Astrocyte (in vitro differentiated cells and primary cell): ENCODE measurements around the gene ZNF780A. TPM values are rescaled to one million over a fixed set of nuclear protein-coding genes. Genes with fewer than 3 reads are reported as not detected.

Source experiments
- DNase-seq: peaks from one replicate; pipeline ENCODE4 v3.0.0-alpha.2; 2010; ENCODE audit warnings: low read depth
- FAIRE-seq: peaks from 2 replicates; lab custom pipeline; 2011; peaks lifted over from hg19 to GRCh38; lab: Jason Lieb, UNC
- H2AFZ ChIP-seq: 2 replicates; pipeline ENCODE4 v1.6.0; 2012; ENCODE audit warnings: low read depth, low read length, inconsistent platforms
- H3K27ac ChIP-seq: 2 replicates; pipeline ENCODE4 v1.5.1; 2011; ENCODE audit warnings: low read depth, low read length, inconsistent platforms
- H3K27me3 ChIP-seq: 2 replicates; pipeline ENCODE4 v1.6.0; 2011; ENCODE audit warnings: low read length, inconsistent platforms; ENCODE audit not compliant: insufficient read depth
- H3K36me3 ChIP-seq: 2 replicates; pipeline ENCODE4 v1.5.1; 2011; ENCODE audit warnings: low read length, inconsistent platforms; ENCODE audit not compliant: insufficient read depth
- H3K4me1 ChIP-seq: 2 replicates; pipeline ENCODE4 v1.5.1; 2011; ENCODE audit warnings: low read length, inconsistent platforms; ENCODE audit not compliant: insufficient read depth
- H3K4me2 ChIP-seq: 2 replicates; pipeline ENCODE4 v1.6.0; 2012; ENCODE audit warnings: low read length, inconsistent platforms
- H3K4me3 ChIP-seq: 2 replicates; pipeline ENCODE4 v1.5.1; 2011; ENCODE audit warnings: low read depth, mild to moderate bottlenecking, low read length, inconsistent platforms; ENCODE audit not compliant: insufficient read depth
- H3K79me2 ChIP-seq: 2 replicates; pipeline ENCODE4 v1.6.0; 2012; ENCODE audit warnings: mild to moderate bottlenecking, low read length, inconsistent platforms; ENCODE audit not compliant: insufficient read depth
- H3K9ac ChIP-seq: 2 replicates; pipeline ENCODE4 v1.6.0; 2012; ENCODE audit warnings: mild to moderate bottlenecking, low read length, inconsistent platforms
- H3K9me3 ChIP-seq: 2 replicates; pipeline ENCODE4 v1.5.1; 2012; ENCODE audit warnings: low read depth, mild to moderate bottlenecking, low read length, inconsistent platforms; ENCODE audit not compliant: insufficient read depth
- H4K20me1 ChIP-seq: 2 replicates; pipeline ENCODE4 v1.6.0; 2012; ENCODE audit warnings: low read length, inconsistent platforms; ENCODE audit not compliant: insufficient read depth
- H3K27ac Mint-ChIP-seq: one replicate; pipeline ENCODE4 v1.8.0; 2021; ENCODE audit warnings: mild to moderate bottlenecking, mixed read lengths; ENCODE audit not compliant: unreplicated experiment
- H3K27me3 Mint-ChIP-seq: one replicate; pipeline ENCODE4 v1.8.0; 2021; ENCODE audit warnings: low read depth, mixed read lengths; ENCODE audit not compliant: unreplicated experiment
- H3K36me3 Mint-ChIP-seq: one replicate; pipeline ENCODE4 v1.8.0; 2021; ENCODE audit warnings: low read depth, mixed read lengths; ENCODE audit not compliant: unreplicated experiment
- H3K4me1 Mint-ChIP-seq: one replicate; pipeline ENCODE4 v1.8.0; 2021; ENCODE audit warnings: low read depth, mixed read lengths; ENCODE audit not compliant: unreplicated experiment
- H3K4me3 Mint-ChIP-seq: one replicate; pipeline ENCODE4 v1.8.0; 2021; ENCODE audit warnings: mild to moderate bottlenecking, moderate library complexity, mixed read lengths; ENCODE audit not compliant: unreplicated experiment
- H3K9me3 Mint-ChIP-seq: one replicate; pipeline ENCODE4 v1.8.0; 2021; ENCODE audit warnings: mild to moderate bottlenecking, mixed read lengths; ENCODE audit not compliant: unreplicated experiment
- CTCF ChIP-seq: IDR thresholded peaks from 2 replicates; pipeline ENCODE4 v1.5.1; 2011; ENCODE audit warnings: low read depth, mild to moderate bottlenecking, inconsistent platforms, low read length, moderate library complexity; ENCODE audit not compliant: insufficient read depth
- EZH2 ChIP-seq: IDR thresholded peaks from 2 replicates; pipeline ENCODE4 v1.6.1; 2012; ENCODE audit warnings: mild to moderate bottlenecking, low read length, inconsistent platforms; ENCODE audit not compliant: insufficient read depth
- total RNA-seq: library from RNA; stranded (reverse); gene quantifications from 2 replicates; pipeline ENCODE4 v1.2.1, GENCODE V29; 2021

The ZNF780A gene
- total RNA-seq, 1 donor from 2014 or later: 18.7 TPM

GRCh38 chr19:40033989-40034560 is 56.7 kb downstream of the ZNF780A start:
- Histone ChIP-seq H3K9ac (no peak overlapping the region), H3K4me2 (no peak overlapping the region), H3K27me3 (no peaks in the 10 kb centered on the region), H3K27ac (no peak overlapping the region), H3K9me3 (peaks cover 40% of the 10 kb centered on the region), H2AFZ (no peak overlapping the region), H3K4me1 (no peaks in the 10 kb centered on the region), H3K36me3 (peaks cover 4% of the 10 kb centered on the region), H3K79me2 (no peaks in the 10 kb centered on the region), H4K20me1 (no peaks in the 10 kb centered on the region), H3K4me3 (no peak overlapping the region)
- Mint-ChIP-seq H3K4me3 (no peak overlapping the region), H3K36me3 (peaks cover 58% of the 10 kb centered on the region), H3K4me1 (no peaks in the 10 kb centered on the region), H3K27me3 (no peaks in the 10 kb centered on the region), H3K27ac (no peak overlapping the region), H3K9me3 (peaks cover 74% of the 10 kb centered on the region)
- FAIRE-seq (no peak), DNase-seq (no peak)
- TF ChIP-seq EZH2: no peak

- Mint-ChIP-seq H3K4me1 (no peaks in the 10 kb centered on the region), H3K27ac (no peak overlapping the region), H3K9me3 (peaks cover 65% of the 10 kb centered on the region), H3K27me3 (no peaks in the 10 kb centered on the region), H3K4me3 (no peak overlapping the region), H3K36me3 (peaks cover 16% of the 10 kb centered on the region)
- no peaks in the 10 kb centered on the region for H3K79me2 ChIP-seq
- H4K20me1 ChIP-seq: no peaks in the 10 kb centered on the region
- TF ChIP-seq EZH2 (no peak), CTCF (no peak)
- FAIRE-seq (no peak), DNase-seq (no peak)
- H3K27ac ChIP-seq: no peak overlapping the region
- H3K36me3 ChIP-seq: no peaks in the 10 kb centered on the region
- H3K9me3 ChIP-seq: peaks cover 35% of the 10 kb centered on the region
- H3K4me2 ChIP-seq: no peak overlapping the region
- no peak overlapping the region for H3K4me3 ChIP-seq
- H3K27me3 ChIP-seq: no peaks in the 10 kb centered on the region
- H3K9ac ChIP-seq: no peak overlapping the region
- no peaks in the 10 kb centered on the region for H3K4me1 ChIP-seq
- no peak overlapping the region for H2AFZ ChIP-seq
Measured at GRCh38 chr19:40026597-40026970, 64.2 kb downstream of the ZNF780A start.

- Histone ChIP-seq H3K27me3 (no peaks in the 10 kb centered on the region), H2AFZ (no peak overlapping the region), H3K4me3 (no peak overlapping the region), H3K36me3 (no peaks in the 10 kb centered on the region), H4K20me1 (no peaks in the 10 kb centered on the region), H3K79me2 (no peaks in the 10 kb centered on the region), H3K27ac (no peak overlapping the region), H3K4me2 (no peak overlapping the region), H3K4me1 (no peaks in the 10 kb centered on the region), H3K9ac (no peak overlapping the region), H3K9me3 (peaks cover 33% of the 10 kb centered on the region)
- peaks cover 61% of the 10 kb centered on the region for H3K9me3 Mint-ChIP-seq
- H3K36me3 Mint-ChIP-seq: peaks cover 15% of the 10 kb centered on the region
- no peak for FAIRE-seq
- no peak for TF ChIP-seq CTCF
- TF ChIP-seq EZH2: no peak
- no peak overlapping the region for H3K27ac Mint-ChIP-seq
- H3K4me1 Mint-ChIP-seq: no peaks in the 10 kb centered on the region
- H3K27me3 Mint-ChIP-seq: no peaks in the 10 kb centered on the region
- H3K4me3 Mint-ChIP-seq: no peak overlapping the region
- no peak for DNase-seq
Measured at GRCh38 chr19:40025938-40026596, 64.7 kb downstream of the ZNF780A start.
